Adrenal gland (tissue), 5 donors: ENCODE results near the gene SLC41A1.

Experiments used
- POLR2A ChIP-seq, 2 donors: fragments of 450-650 bp; IDR thresholded peaks; one replicate each; pipeline ENCODE4 v1.6.1; 2017; ENCODE audit warnings: antibody characterized with exemption in 2 of 2, mild to moderate bottlenecking in 2 of 2, moderate library complexity in 1 of 2
- TF ChIP-seq, protein P1 (sequence below), 6 experiments: fragments of 450-650 bp in 4 of 6; fragments of 200-600 bp in 2 of 6; sonication (generic) in 1 of 6; IDR thresholded peaks; 1 replicate in 5 of 6; 2 replicates in 1 of 6; pipeline versions ENCODE4 v1.5.1 to v1.8.0; 2016 to 2021; ENCODE audit warnings: antibody characterized with exemption in 6 of 6, mild to moderate bottlenecking in 2 of 6, moderate library complexity in 1 of 6
- donor health status: DM: no; HTN: no; CAD: no.

DNA sequence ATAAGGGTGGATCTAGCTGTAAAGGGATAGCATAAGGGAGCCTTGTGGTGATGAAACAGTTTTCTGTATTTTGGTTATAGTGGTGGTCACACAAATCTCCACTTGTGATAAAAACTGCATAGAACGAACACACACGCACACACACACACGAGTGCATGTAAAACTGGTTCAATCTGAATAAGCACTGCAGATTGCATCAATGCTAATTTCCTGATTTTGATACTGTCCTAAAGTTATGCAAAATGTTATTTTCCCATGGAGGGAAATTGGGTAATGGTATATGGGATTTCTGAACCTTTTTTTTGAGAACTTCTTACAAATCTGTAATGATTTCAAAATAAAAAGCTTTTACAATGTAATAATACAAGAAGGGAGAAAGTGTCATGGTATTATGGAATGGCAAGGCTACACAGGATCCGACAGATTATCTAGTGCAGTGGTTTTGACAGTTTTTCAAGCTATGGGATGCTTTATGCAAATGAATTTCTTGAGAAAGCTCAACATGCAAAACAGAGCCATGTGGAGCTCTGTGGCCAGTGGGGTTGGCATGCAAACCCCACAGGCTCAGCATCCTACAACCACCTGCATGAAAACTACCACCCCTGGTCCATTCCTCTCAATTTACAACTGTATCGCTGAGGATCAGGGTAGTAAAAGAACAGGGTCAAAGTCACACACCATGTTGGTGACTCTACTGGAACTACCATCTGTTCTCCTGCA is 18.8 kb downstream of the SLC41A1 start:
- TF ChIP-seq, protein P1, sequence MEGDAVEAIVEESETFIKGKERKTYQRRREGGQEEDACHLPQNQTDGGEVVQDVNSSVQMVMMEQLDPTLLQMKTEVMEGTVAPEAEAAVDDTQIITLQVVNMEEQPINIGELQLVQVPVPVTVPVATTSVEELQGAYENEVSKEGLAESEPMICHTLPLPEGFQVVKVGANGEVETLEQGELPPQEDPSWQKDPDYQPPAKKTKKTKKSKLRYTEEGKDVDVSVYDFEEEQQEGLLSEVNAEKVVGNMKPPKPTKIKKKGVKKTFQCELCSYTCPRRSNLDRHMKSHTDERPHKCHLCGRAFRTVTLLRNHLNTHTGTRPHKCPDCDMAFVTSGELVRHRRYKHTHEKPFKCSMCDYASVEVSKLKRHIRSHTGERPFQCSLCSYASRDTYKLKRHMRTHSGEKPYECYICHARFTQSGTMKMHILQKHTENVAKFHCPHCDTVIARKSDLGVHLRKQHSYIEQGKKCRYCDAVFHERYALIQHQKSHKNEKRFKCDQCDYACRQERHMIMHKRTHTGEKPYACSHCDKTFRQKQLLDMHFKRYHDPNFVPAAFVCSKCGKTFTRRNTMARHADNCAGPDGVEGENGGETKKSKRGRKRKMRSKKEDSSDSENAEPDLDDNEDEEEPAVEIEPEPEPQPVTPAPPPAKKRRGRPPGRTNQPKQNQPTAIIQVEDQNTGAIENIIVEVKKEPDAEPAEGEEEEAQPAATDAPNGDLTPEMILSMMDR (IDR thresholded peaks at IDR 0.05): no peak
- no peak for TF ChIP-seq POLR2A (IDR thresholded peaks at IDR 0.05)
